ENCODE measurements around the gene DTNBP1.
"Not testable (repeated sequence)": the region's sequence is repeated elsewhere in the genome, so short reads cannot be mapped to it uniquely, and the experiment has no call there.

The DTNBP1 gene

GRCh38 chr6:15668918-15669317, 6.1 kb upstream of the DTNBP1 start:
- DNase-seq (ENCODE audit: low read depth), result no peak

GRCh38 chr6:15666896-15667295, 4.1 kb upstream of the DTNBP1 start:
- not testable (repeated sequence) for DNase-seq (ENCODE audit: low read depth)

- DNase-seq (ENCODE audit: low read depth), result no peak
Observed at GRCh38 chr6:15665237-15665636, 2.4 kb upstream of the DTNBP1 start.

GRCh38 chr6:15663130-15663871, 473 bp upstream of the DTNBP1 start:
- no peak for DNase-seq (ENCODE audit: low read depth)

GRCh38 chr6:15661853-15662325, 939 bp downstream of the DTNBP1 start:
- DNase-seq (ENCODE audit: low read depth), result no peak

- DNase-seq (ENCODE audit: low read depth), result no peak
Observed at GRCh38 chr6:15659181-15659580, 3.6 kb downstream of the DTNBP1 start.

GRCh38 chr6:15658181-15658744, 4.6 kb downstream of the DTNBP1 start:
- no peak for DNase-seq (ENCODE audit: low read depth)

GRCh38 chr6:15657290-15657689, 5.5 kb downstream of the DTNBP1 start:
- DNase-seq (ENCODE audit: low read depth), result no peak

GRCh38 chr6:15656145-15656544, 6.7 kb downstream of the DTNBP1 start:
- no peak for DNase-seq (ENCODE audit: low read depth)

GRCh38 chr6:15654250-15654649, 8.6 kb downstream of the DTNBP1 start:
- no peak for DNase-seq (ENCODE audit: low read depth)

GRCh38 chr6:15653581-15653980, 9.2 kb downstream of the DTNBP1 start:
- no peak for DNase-seq (ENCODE audit: low read depth)

- not testable (repeated sequence) for DNase-seq (ENCODE audit: low read depth)
Observed at GRCh38 chr6:15650004-15650559, 12.7 kb downstream of the DTNBP1 start.

GRCh38 chr6:15644904-15645303, 17.9 kb downstream of the DTNBP1 start:
- no peak for DNase-seq (ENCODE audit: low read depth)

- DNase-seq (ENCODE audit: low read depth), result no peak
Observed at GRCh38 chr6:15643542-15643941, 19.3 kb downstream of the DTNBP1 start.

GRCh38 chr6:15642276-15642675, 20.6 kb downstream of the DTNBP1 start:
- no peak for DNase-seq (ENCODE audit: low read depth)

GRCh38 chr6:15638373-15638772, 24.5 kb downstream of the DTNBP1 start:
- DNase-seq (ENCODE audit: low read depth), result no peak

- DNase-seq (ENCODE audit: low read depth), result no peak
Observed at GRCh38 chr6:15631432-15631831, 31.4 kb downstream of the DTNBP1 start.

- DNase-seq (ENCODE audit: low read depth), result no peak
Observed at GRCh38 chr6:15630202-15630601, 32.6 kb downstream of the DTNBP1 start.

GRCh38 chr6:15629487-15629886, 33.3 kb downstream of the DTNBP1 start:
- DNase-seq (ENCODE audit: low read depth), result no peak

GRCh38 chr6:15628499-15629131, 34.2 kb downstream of the DTNBP1 start:
- DNase-seq (ENCODE audit: low read depth), result peak; percentile 46

- no peak for DNase-seq (ENCODE audit: low read depth)
Observed at GRCh38 chr6:15627821-15628220, 35.0 kb downstream of the DTNBP1 start.

GRCh38 chr6:15626878-15627674, 35.8 kb downstream of the DTNBP1 start:
- DNase-seq (ENCODE audit: low read depth), result no peak

Measured in stimulated activated CD8-positive, alpha-beta memory T cell treated with anti-CD3 and anti-CD28 coated beads, Interleukin-4, amount 100 ng/mL, for 24 hours (primary cell).